Thoracic aorta (tissue), 2 donors: Measurements from ENCODE around the gene ANKRD28. TPM values are rescaled to one million over a fixed set of nuclear protein-coding genes. Genes with fewer than 3 reads are reported as not detected.
A peak's percentile ranks its signal among the peaks of the same experiment; 100 is the strongest.
"Not testable (repeated sequence)": the region's sequence is repeated elsewhere in the genome, so short reads cannot be mapped to it uniquely, and the experiment has no call there.

Source experiments
- ATAC-seq: fragments of 150-250 bp; one replicate; pipeline ENCODE4 v1.8.0; 2017; ENCODE audit warnings: low read depth; ENCODE audit not compliant: insufficient number of reproducible peaks, low FRiP score
- DNase-seq: peaks from one replicate; pipeline ENCODE4 v3.0.0-alpha.2; 2020; ENCODE audit warnings: low spot score
- H3K27ac ChIP-seq, 2 donors: fragments of 200-600 bp; sonication (generic); 1 replicate in 1 of 2; 2 replicates in 1 of 2; pipeline ENCODE4 v1.5.1; 2016; ENCODE audit warnings: mild to moderate bottlenecking in 2 of 2, moderate library complexity in 2 of 2
- H3K27me3 ChIP-seq: fragments of 200-600 bp; sonication (generic); replicated peaks from 2 replicates; pipeline ENCODE4 v1.6.0; 2016; ENCODE audit warnings: mild to moderate bottlenecking; ENCODE audit not compliant: insufficient read depth
- H3K36me3 ChIP-seq: fragments of 200-600 bp; sonication (generic); one replicate; pipeline ENCODE4 v1.5.1; 2016
- H3K4me1 ChIP-seq, 2 donors: fragments of 200-600 bp; sonication (generic); 1 replicate in 1 of 2; 2 replicates in 1 of 2; pipeline versions ENCODE4 v1.5.1 to v1.6.0; 2016; ENCODE audit warnings: low read depth in 2 of 2, mild to moderate bottlenecking in 1 of 2; ENCODE audit not compliant: control insufficient read depth in 1 of 2
- H3K4me3 ChIP-seq: fragments of 200-600 bp; sonication (generic); 2 replicates; pipeline ENCODE4 v1.5.1; 2016; ENCODE audit warnings: mild to moderate bottlenecking
- H3K9me3 ChIP-seq: fragments of 200-600 bp; sonication (generic); 2 replicates; pipeline ENCODE4 v1.5.1; 2016
- total RNA-seq, 2 donors: library from RNA; depleted of rRNA; stranded (reverse); fragments of >200 nt; gene quantifications; one replicate each; pipeline versions ENCODE4 v1.1.0 to v1.2.3, GENCODE V29; 2016
- TF ChIP-seq, protein P1 (sequence below): fragments of 200-600 bp; sonication (generic); IDR thresholded peaks from one replicate; pipeline ENCODE4 v1.5.1; 2019; ENCODE audit warnings: antibody characterized with exemption

The ANKRD28 gene
- total RNA-seq, 2 donors from 2014 or later = 42.5 to 60.2 TPM

DNA sequence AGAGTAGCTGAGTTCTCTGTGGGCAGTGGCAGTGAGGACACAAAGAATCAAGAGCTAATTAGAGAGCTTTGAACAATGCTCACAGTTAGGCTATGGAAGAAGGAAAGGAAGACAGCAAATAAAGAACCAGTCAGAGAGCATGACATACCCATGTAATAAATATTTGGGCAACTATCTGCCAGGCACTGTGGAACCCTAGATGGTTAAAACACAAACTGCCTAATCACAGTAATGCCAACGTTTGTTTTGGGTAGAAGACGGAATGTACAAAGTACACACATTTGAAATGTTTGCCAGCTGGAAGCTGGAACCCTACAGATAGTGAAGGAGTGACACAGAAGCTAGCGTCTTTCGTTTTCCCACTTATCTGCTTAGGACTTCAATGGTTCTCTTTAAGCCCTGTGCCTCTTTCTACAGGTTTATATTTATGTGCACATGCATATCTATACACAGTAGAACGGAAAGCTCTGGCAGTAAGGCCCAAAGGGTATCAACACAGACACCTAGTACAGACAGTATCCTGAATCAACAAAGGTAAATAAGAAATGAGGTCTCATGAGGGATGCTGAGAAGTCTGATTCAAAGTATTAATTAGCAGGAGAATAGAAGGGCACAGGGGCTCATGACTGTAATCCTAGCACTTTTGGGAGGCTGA, 44.6 kb downstream of the ANKRD28 start:
- Histone ChIP-seq H3K4me1 (peaks cover 5 to 21% of the 10 kb centered on the region in 2 donors), H3K4me3 (peak overlapping the region; percentile 20), H3K9me3 (no peaks in the 10 kb centered on the region), H3K27ac (peak overlapping the region in 1 of 2 donors; percentile 17), H3K27me3 (no peaks in the 10 kb centered on the region), H3K36me3 (no peaks in the 10 kb centered on the region)
- ATAC-seq (peak; percentile 62), DNase-seq (no peak)
- TF ChIP-seq, protein P1, sequence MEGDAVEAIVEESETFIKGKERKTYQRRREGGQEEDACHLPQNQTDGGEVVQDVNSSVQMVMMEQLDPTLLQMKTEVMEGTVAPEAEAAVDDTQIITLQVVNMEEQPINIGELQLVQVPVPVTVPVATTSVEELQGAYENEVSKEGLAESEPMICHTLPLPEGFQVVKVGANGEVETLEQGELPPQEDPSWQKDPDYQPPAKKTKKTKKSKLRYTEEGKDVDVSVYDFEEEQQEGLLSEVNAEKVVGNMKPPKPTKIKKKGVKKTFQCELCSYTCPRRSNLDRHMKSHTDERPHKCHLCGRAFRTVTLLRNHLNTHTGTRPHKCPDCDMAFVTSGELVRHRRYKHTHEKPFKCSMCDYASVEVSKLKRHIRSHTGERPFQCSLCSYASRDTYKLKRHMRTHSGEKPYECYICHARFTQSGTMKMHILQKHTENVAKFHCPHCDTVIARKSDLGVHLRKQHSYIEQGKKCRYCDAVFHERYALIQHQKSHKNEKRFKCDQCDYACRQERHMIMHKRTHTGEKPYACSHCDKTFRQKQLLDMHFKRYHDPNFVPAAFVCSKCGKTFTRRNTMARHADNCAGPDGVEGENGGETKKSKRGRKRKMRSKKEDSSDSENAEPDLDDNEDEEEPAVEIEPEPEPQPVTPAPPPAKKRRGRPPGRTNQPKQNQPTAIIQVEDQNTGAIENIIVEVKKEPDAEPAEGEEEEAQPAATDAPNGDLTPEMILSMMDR = no peak

DNA sequence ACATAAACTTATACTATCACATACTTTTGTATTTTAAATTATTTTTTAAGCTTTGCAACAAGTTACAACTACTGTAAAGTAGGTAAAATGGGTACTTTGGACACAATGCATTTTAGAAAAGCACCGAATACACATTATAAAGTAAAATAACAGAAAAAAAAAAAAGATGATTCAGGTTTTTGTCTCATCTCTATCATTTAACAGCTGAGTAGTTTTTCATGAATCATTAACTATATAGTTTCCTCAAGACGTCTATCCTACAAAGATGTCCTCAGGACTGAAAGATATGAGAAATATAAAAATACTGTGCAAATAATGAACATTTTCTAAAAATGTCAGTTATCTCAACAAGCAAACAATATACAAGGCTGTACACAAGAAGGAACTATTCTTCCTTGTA, 46.9 kb downstream of the ANKRD28 start:
- peaks cover 5 to 18% of the 10 kb centered on the region in 2 donors for H3K4me1 ChIP-seq
- ATAC-seq (no peak), DNase-seq (no peak)
- no peaks in the 10 kb centered on the region for H3K36me3 ChIP-seq
- no peak overlapping the region for H3K4me3 ChIP-seq
- no peak overlapping the region for H3K27ac ChIP-seq
- H3K9me3 ChIP-seq = no peaks in the 10 kb centered on the region
- no peaks in the 10 kb centered on the region for H3K27me3 ChIP-seq
- TF ChIP-seq, protein P1 = no peak

DNA sequence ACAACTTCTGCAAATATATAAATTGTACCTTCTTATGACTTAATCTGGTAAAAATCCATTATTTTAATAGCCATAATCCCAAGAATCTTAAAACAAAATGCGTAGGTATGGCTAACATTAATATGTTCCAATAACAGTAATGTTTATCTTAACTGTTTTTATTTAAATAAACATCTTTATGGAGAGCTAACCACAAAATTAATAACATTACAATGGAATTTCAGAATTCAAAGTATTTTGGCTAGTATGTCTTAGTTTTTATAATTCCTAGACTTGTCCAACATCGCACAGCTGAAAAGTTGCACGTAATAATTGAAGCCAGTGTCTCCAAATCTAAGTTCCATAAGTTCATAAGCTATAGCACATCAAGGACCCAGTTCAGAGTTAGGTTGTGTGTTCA, 47.6 kb downstream of the ANKRD28 start:
- peaks cover 5 to 18% of the 10 kb centered on the region in 2 donors for H3K4me1 ChIP-seq
- no peak for DNase-seq
- no peak overlapping the region for H3K27ac ChIP-seq
- no peak overlapping the region for H3K4me3 ChIP-seq
- no peaks in the 10 kb centered on the region for H3K36me3 ChIP-seq
- TF ChIP-seq, protein P1 = no peak
- no peaks in the 10 kb centered on the region for H3K27me3 ChIP-seq
- no peaks in the 10 kb centered on the region for H3K9me3 ChIP-seq
- no peak for ATAC-seq

DNA sequence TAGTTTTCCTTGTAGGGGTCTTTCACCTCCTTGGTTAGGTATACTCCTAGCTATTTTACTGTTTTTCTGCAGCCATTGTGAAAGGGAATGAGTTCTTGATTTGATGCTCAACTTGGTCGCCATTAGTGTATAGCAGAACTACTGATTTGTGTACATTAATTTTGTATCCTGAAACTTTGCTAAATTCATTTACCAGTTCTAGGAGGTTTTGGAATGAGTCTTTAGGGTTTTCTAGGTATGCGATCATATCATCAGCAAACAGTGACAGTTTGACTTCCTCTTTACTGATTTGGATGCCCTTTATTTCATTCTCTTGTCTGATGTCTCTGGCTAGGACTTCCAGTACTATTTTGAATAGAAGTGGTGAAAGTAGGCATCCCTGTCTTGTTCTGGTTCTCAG, 51.9 kb downstream of the ANKRD28 start:
- not testable (repeated sequence) for ATAC-seq, H3K27ac ChIP-seq, DNase-seq

DNA sequence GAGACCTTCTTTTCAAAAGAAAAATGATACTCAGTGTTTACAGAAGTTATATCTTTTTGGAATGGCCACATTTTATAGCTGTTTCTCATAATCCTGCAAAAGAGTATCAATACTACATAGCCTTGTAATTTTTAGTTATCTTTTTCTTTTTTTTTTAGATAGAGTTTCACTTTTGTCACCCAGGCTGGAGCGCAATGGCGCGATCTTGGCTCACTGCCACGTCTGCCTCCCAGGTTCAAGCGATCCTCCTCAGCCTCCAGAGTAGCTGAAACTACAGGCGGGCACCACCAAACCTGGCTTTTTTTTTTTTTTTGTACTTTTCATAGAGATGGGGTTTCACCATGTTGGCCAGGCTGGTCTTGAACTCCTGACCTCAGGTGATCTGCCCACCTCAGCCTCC, 53.6 kb downstream of the ANKRD28 start:
- Histone ChIP-seq H3K27me3 (no peaks in the 10 kb centered on the region), H3K27ac (no peak overlapping the region), H3K4me1 (no peaks in the 10 kb centered on the region), H3K9me3 (no peaks in the 10 kb centered on the region), H3K4me3 (no peak overlapping the region), H3K36me3 (no peaks in the 10 kb centered on the region)
- TF ChIP-seq, protein P1 = no peak
- DNase-seq (no peak), ATAC-seq (no peak)

More for the DNA sequence above, 51.9 kb downstream of the ANKRD28 start:
- H3K9me3 ChIP-seq, H3K4me1 ChIP-seq, H3K27me3 ChIP-seq, H3K4me3 ChIP-seq, H3K36me3 ChIP-seq: not testable (repeated sequence)

DNA sequence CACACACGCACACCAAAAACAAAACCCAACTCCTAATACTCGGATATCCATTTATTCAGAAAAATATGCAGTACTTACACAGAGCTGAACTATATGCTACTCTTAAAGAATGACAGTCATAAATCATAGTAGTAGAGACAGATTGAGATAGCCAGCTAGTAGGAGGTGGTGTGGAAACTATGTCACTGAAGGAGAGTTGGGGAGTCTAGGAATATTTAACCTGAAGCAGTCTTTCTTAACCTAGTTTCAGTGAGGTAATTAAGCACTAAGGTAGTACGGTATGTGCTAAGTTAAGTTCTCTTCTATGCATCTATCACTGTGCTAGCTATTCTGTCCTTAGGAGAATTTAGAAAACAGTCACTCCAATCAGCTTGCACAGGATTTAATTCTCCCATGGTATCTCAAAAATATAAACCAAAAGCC, 54.2 kb downstream of the ANKRD28 start:
- ATAC-seq (no peak), DNase-seq (no peak)
- Histone ChIP-seq H3K36me3 (no peaks in the 10 kb centered on the region), H3K27ac (no peak overlapping the region), H3K4me1 (no peaks in the 10 kb centered on the region), H3K27me3 (no peaks in the 10 kb centered on the region), H3K4me3 (no peak overlapping the region), H3K9me3 (no peaks in the 10 kb centered on the region)
- TF ChIP-seq, protein P1 = no peak

DNA sequence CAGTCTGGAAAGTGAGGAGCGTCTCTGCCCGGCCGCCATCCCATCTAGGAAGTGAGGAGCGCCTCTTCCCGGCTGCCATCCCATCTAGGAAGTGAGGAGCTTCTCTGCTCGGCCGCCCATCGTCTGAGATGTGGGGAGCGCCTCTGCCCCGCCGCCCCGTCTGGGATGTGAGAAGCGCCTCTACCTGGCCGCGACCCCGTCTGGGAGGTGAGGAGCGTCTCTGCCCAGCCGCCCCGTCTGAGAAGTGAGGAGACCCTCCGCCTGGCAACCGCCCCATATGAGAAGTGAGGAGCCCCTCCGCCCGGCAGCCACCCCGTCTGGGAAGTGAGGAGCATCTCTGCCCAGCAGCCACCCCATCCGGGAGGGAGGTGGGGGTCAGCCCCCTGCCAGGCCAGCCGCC, 55.5 kb downstream of the ANKRD28 start:
- H3K36me3 ChIP-seq, H3K4me3 ChIP-seq, H3K4me1 ChIP-seq, ATAC-seq, H3K27ac ChIP-seq, H3K27me3 ChIP-seq, H3K9me3 ChIP-seq, DNase-seq: not testable (repeated sequence)

DNA sequence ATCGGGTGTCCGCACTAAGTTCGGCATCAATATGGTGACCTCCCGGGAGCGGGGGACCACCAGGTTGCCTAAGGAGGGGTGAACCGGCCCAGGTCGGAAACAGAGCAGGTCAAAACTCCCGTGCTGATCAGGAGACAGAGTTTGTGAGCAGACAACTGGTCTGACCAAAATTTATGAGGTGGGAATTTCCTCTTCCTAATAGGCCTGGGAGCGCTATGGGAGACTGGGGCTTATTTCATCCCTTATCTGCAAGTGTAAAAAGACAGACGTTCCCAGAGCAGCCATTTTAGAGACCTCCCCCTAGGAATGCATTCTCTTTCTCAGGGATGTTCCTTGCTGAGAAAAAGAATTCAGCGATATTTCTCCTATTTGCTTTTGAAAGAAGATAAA, 59.2 kb downstream of the ANKRD28 start:
- not testable (repeated sequence) for H3K4me3 ChIP-seq, H3K4me1 ChIP-seq, H3K27ac ChIP-seq, ATAC-seq, H3K9me3 ChIP-seq, DNase-seq, H3K36me3 ChIP-seq, H3K27me3 ChIP-seq
